HepG2 (cell line): ENCODE data around the gene HIRA. TPM values are rescaled to one million over a fixed set of nuclear protein-coding genes. Genes with fewer than 3 reads are reported as not detected.

Experiments
- DRAP1 ChIP-seq: IDR thresholded peaks from 2 replicates; pipeline ENCODE4 v1.6.1; 2016; ENCODE audit warnings: missing genetic modification reagents, missing compliant biosample characterization
- HMGXB3 ChIP-seq: sonication (generic); formaldehyde crosslinking; IDR thresholded peaks from 2 replicates; pipeline ENCODE4 v1.4.0; 2020; ENCODE audit warnings: missing genetic modification reagents, borderline replicate concordance
- IKZF1 ChIP-seq: fragments of 450-650 bp; IDR thresholded peaks from 2 replicates; pipeline ENCODE4 v1.7.1; 2016
- POLR2AphosphoS5 ChIP-seq: IDR thresholded peaks from 2 replicates; pipeline ENCODE4 v1.6.1; 2012; ENCODE audit warnings: low read depth, low read length
- THAP8 ChIP-seq: sonication (generic); formaldehyde crosslinking; IDR thresholded peaks from 2 replicates; pipeline ENCODE4 v1.5.1; 2020; ENCODE audit warnings: missing genetic modification reagents, mild to moderate bottlenecking, borderline replicate concordance
- ZBTB20 ChIP-seq: sonication (generic); formaldehyde crosslinking; IDR thresholded peaks from 2 replicates; pipeline ENCODE4 v1.8.1; 2023; ENCODE audit warnings: missing genetic modification reagents, low read depth, mild to moderate bottlenecking, borderline replicate concordance
- ZNF850 ChIP-seq: sonication (generic); formaldehyde crosslinking; conservative IDR thresholded peaks from 2 replicates; pipeline ENCODE4 v1.9.0; 2021; ENCODE audit warnings: mild to moderate bottlenecking, missing genetic modification reagents
- polyA plus RNA-seq, 8 experiments: library from polyadenylated mRNA; depleted of rRNA in 3 of 8; stranded (reverse) in 7 of 8; unstranded in 1 of 8; fragments of >200 nt; fragmentation: Illumina TruSeq in 4 of 8; extraction: Trizol in 4 of 8; gene quantifications; 2 replicates each; pipeline versions ENCODE4 v1.2.1 to v1.2.3, GENCODE V29; 2011 to 2016; ENCODE audit warnings: low read depth in 4 of 8, missing spikeins in 1 of 8, mixed read lengths in 1 of 8; ENCODE audit not compliant: insufficient read depth in 1 of 8
- total RNA-seq, 5 experiments: library from RNA; depleted of rRNA; stranded (reverse); fragments of >200 nt; fragmentation: Illumina TruSeq; extraction: Trizol; gene quantifications; 2 replicates each; pipeline ENCODE4 v1.2.3, GENCODE V29; 2016; ENCODE audit warnings: low read depth in 1 of 5

Gene HIRA
- total and polyA plus RNA-seq, 2 of the 13 experiments (the other 11 are each of a cell fraction or from before 2014, with no cell fraction given), result 21.5 to 29.2 TPM

GRCh38 chr22:19290400-19291217 is 140.9 kb downstream of the HIRA start (continued):
- TF ChIP-seq HMGXB3 (no peak), IKZF1 (no peak), THAP8 (CRISPR knock-in tag) (no peak), ZBTB20 (CRISPR knock-in tag) (no peak), POLR2AphosphoS5 (no peak), DRAP1 (CRISPR knock-in tag) (no peak), ZNF850 (CRISPR knock-in tag) (no peak)
